ENCODE results near the gene HCLS1.

GRCh38 chr3:121707531-121708273 lies 47.0 kb upstream of the HCLS1 start:
- TF ChIP-seq CTCF (IDR thresholded peaks at IDR 0.05; ENCODE audit: low read length) = no peak
- TF ChIP-seq EZH2 (IDR thresholded peaks at IDR 0.05; ENCODE audit: borderline replicate concordance, low read length) = no peak

Measured in OCI-LY1 (cell line).